MM.1S (cell line): ENCODE measurements around the gene RPS6KA2.

Experiments
- DNase-seq: peaks from one replicate; pipeline ENCODE4 v3.0.0-alpha.2; 2015
- H2AFZ ChIP-seq: fragments of 300-600 bp; sonication (generic); 2 replicates; pipeline ENCODE4 v1.6.0; 2016; ENCODE audit warnings: antibody characterized with exemption, low read length
- H3F3A ChIP-seq: fragments of 300-600 bp; sonication (generic); 2 replicates; pipeline ENCODE4 v1.6.1; 2016; ENCODE audit warnings: mild to moderate bottlenecking, antibody characterized with exemption, low read length, moderate library complexity, mixed read lengths; ENCODE audit not compliant: insufficient read depth
- H3K27ac ChIP-seq: fragments of 300-600 bp; sonication (generic); 2 replicates; pipeline ENCODE4 v1.5.1; 2016; ENCODE audit warnings: mild to moderate bottlenecking, low read length
- H3K27me3 ChIP-seq: fragments of 300-600 bp; sonication (generic); replicated peaks from 2 replicates; pipeline ENCODE4 v1.6.0; 2016; ENCODE audit warnings: low read length; ENCODE audit not compliant: insufficient read depth
- H3K36me3 ChIP-seq: fragments of 300-600 bp; sonication (generic); replicated peaks from 2 replicates; pipeline ENCODE4 v1.6.1; 2016; ENCODE audit warnings: mild to moderate bottlenecking, low read length, mixed read lengths; ENCODE audit not compliant: insufficient read depth
- H3K4me1 ChIP-seq: fragments of 300-600 bp; sonication (generic); 2 replicates; pipeline ENCODE4 v1.6.1; 2016; ENCODE audit warnings: low read length, mixed read lengths
- H3K4me2 ChIP-seq: fragments of 300-600 bp; sonication (generic); 2 replicates; pipeline ENCODE4 v1.6.0; 2016; ENCODE audit warnings: low read depth, low read length
- H3K4me3 ChIP-seq: fragments of 300-600 bp; sonication (generic); 2 replicates; pipeline ENCODE4 v1.5.1; 2016; ENCODE audit warnings: low read length, mixed read lengths
- H3K79me2 ChIP-seq: fragments of 300-600 bp; sonication (generic); 2 replicates; pipeline ENCODE4 v1.6.1; 2016; ENCODE audit warnings: mixed run types, low read length, mixed read lengths
- H3K9ac ChIP-seq: fragments of 300-600 bp; sonication (generic); 2 replicates; pipeline ENCODE4 v1.6.1; 2016; ENCODE audit warnings: low read length, mixed read lengths
- H3K9me2 ChIP-seq: fragments of 300-600 bp; sonication (generic); replicated peaks from 2 replicates; pipeline ENCODE4 v1.6.1; 2016; ENCODE audit warnings: mild to moderate bottlenecking, low read length, mixed read lengths; ENCODE audit not compliant: insufficient read depth
- H3K9me3 ChIP-seq: fragments of 300-600 bp; sonication (generic); replicated peaks from 2 replicates; pipeline ENCODE4 v1.6.1; 2016; ENCODE audit warnings: mild to moderate bottlenecking, low read length, mixed read lengths; ENCODE audit not compliant: insufficient read depth
- H4K20me1 ChIP-seq: fragments of 300-600 bp; sonication (generic); 2 replicates; pipeline ENCODE4 v1.6.1; 2016; ENCODE audit warnings: mild to moderate bottlenecking, low read length, moderate library complexity, mixed read lengths; ENCODE audit not compliant: insufficient read depth
- EZH2 ChIP-seq: fragments of 300-600 bp; sonication (generic); optimal IDR thresholded peaks from 2 replicates; pipeline ENCODE3; 2017; ENCODE audit warnings: low read depth, mild to moderate bottlenecking, antibody characterized with exemption, low read length, mixed read lengths
- EZH2phosphoT487 ChIP-seq: fragments of 300-600 bp; sonication (generic); IDR thresholded peaks from 2 replicates; pipeline ENCODE4 v1.6.1; 2018; ENCODE audit warnings: antibody characterized with exemption, low read length
- TF ChIP-seq, protein P1 (sequence below): fragments of 300-600 bp; sonication (generic); IDR thresholded peaks from 2 replicates; pipeline ENCODE4 v1.5.1; 2016; ENCODE audit warnings: antibody characterized with exemption, low read length, mixed read lengths

RPS6KA2 gene

DNA sequence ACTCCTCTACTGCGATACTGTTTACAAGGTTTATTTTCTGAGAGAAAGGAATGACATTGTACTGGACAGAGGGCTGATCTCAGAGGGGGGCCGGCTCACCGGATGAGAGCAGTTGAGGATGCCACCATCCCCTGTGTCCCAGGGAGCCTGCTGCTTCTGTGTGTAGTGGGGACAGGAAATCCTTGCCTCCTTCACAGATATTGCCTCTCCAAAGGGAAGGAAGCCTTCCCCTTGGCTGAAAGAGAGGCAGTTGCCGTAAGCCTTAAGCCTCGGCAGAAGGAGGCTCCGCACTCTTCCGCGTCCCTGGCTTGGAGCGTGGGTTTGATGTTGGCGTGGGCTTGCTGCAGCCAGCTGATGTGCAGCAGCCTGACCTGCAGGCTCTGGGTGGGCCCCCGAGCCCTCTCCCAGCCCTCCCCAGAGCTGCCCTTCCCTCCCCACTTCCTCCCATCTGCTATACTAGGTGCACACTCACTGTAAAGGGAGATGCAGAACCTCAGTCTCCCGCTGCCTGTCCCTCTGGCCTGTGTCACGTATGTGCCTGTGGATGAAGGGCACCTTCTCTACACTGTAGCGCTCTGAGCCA lies 45.7 kb upstream of the RPS6KA2 start:
- no peaks in the 10 kb centered on the region for H3K36me3 ChIP-seq
- H2AFZ ChIP-seq = no peak overlapping the region
- H3K9ac ChIP-seq = no peak overlapping the region
- no peak overlapping the region for H3K4me3 ChIP-seq
- TF ChIP-seq, protein P1, sequence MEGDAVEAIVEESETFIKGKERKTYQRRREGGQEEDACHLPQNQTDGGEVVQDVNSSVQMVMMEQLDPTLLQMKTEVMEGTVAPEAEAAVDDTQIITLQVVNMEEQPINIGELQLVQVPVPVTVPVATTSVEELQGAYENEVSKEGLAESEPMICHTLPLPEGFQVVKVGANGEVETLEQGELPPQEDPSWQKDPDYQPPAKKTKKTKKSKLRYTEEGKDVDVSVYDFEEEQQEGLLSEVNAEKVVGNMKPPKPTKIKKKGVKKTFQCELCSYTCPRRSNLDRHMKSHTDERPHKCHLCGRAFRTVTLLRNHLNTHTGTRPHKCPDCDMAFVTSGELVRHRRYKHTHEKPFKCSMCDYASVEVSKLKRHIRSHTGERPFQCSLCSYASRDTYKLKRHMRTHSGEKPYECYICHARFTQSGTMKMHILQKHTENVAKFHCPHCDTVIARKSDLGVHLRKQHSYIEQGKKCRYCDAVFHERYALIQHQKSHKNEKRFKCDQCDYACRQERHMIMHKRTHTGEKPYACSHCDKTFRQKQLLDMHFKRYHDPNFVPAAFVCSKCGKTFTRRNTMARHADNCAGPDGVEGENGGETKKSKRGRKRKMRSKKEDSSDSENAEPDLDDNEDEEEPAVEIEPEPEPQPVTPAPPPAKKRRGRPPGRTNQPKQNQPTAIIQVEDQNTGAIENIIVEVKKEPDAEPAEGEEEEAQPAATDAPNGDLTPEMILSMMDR = no peak
- TF ChIP-seq EZH2 (no peak), EZH2phosphoT487 (no peak)
- no peaks in the 10 kb centered on the region for H3K79me2 ChIP-seq
- no peaks in the 10 kb centered on the region for H3K27me3 ChIP-seq
- DNase-seq = no peak
- no peaks in the 10 kb centered on the region for H3K9me2 ChIP-seq
- no peak overlapping the region for H3K4me2 ChIP-seq
- no peak overlapping the region for H3K27ac ChIP-seq
- H3K9me3 ChIP-seq = no peaks in the 10 kb centered on the region
- no peaks in the 10 kb centered on the region for H3F3A ChIP-seq
- no peaks in the 10 kb centered on the region for H4K20me1 ChIP-seq
- no peaks in the 10 kb centered on the region for H3K4me1 ChIP-seq

DNA sequence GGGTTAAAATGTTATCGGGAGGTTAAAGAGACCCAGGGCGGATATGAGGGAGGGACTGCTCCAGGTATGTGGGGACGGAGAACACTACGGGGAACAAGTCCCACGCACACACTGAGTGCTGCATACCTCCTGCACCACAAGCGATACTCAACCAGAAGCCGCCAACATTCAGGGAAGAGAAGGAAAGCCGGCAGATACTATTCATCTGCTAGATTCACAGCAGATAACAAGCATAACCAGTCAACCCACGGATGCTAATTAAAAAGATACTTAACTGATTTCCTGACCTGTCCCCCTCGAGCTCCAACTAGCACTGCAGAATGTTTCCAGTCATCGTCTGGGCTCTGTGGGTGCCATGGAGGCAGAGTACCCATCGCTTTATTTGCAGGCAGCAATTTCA lies 45.1 kb upstream of the RPS6KA2 start:
- TF ChIP-seq, protein P1 = no peak
- TF ChIP-seq EZH2 (no peak), EZH2phosphoT487 (no peak)
- Histone ChIP-seq H3K4me2 (no peak overlapping the region), H3K4me3 (no peak overlapping the region), H3K27me3 (no peaks in the 10 kb centered on the region), H3K79me2 (no peaks in the 10 kb centered on the region), H2AFZ (no peak overlapping the region), H3K4me1 (no peaks in the 10 kb centered on the region), H4K20me1 (no peaks in the 10 kb centered on the region), H3K9me2 (no peaks in the 10 kb centered on the region), H3F3A (no peaks in the 10 kb centered on the region), H3K9ac (no peak overlapping the region), H3K9me3 (no peaks in the 10 kb centered on the region), H3K27ac (no peak overlapping the region), H3K36me3 (no peaks in the 10 kb centered on the region)
- DNase-seq = no peak

DNA sequence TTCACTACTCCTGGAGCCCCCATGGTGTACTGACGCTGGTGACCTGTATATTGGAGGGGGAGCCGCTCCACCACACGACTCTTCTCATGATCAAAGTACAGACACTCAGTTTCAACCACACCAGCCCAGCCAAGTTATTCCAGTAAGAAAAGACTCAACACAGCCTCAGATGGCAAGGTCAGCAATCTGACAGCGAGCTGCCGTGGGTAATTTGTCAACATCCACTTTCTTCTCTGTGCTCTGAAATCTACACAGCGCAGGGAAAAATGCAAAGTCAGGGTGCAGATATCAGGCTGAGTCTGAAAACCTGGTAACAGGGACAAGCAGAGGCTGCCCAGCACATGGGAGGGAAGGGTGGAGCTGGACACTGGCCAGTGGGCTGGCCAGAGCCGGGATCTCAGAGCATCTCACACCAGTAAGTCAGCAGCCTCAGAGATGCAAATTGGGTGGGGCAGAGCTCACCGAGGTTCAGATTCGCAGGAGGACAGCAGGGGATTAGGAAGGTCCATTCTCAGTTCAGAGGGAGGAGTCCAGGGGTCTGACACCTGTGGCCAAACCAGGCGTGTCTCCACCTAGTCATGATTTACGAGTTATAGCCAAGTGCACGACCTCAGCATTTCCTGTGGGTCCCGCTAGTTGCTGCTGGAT lies 44.5 kb upstream of the RPS6KA2 start:
- no peaks in the 10 kb centered on the region for H3K79me2 ChIP-seq
- no peak for TF ChIP-seq EZH2
- TF ChIP-seq, protein P1 = no peak
- no peak for TF ChIP-seq EZH2phosphoT487
- no peak overlapping the region for H3K4me2 ChIP-seq
- H3K27ac ChIP-seq = no peak overlapping the region
- no peaks in the 10 kb centered on the region for H3F3A ChIP-seq
- no peak overlapping the region for H2AFZ ChIP-seq
- H3K27me3 ChIP-seq = no peaks in the 10 kb centered on the region
- H3K9me3 ChIP-seq = no peaks in the 10 kb centered on the region
- H4K20me1 ChIP-seq = no peaks in the 10 kb centered on the region
- H3K4me3 ChIP-seq = no peak overlapping the region
- no peaks in the 10 kb centered on the region for H3K36me3 ChIP-seq
- peak; percentile 43 for DNase-seq
- no peak overlapping the region for H3K9ac ChIP-seq
- H3K4me1 ChIP-seq = no peaks in the 10 kb centered on the region
- no peaks in the 10 kb centered on the region for H3K9me2 ChIP-seq
